ENCODE results near the gene APPL1.

APPL1 gene

DNA sequence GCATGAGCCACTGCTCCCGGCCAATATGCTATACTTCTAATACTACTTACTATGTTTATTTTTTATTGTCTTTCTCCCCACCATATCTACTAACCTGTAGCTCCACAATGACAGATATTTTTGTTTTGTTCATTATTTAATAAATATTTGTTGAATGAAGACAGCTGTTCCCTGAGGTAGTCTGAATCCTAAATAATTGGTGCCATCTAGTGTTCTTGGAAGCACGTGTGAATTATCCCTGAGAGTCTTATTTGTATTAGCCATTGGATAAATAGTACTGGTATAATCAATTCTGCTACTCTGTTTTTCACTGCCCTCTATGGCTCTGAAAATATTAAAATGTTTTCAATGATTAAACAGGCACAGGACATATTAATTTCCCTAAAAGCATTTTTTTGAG lies 5.6 kb upstream of the APPL1 start:
- no peaks in the 10 kb centered on the region for H3K27me3 ChIP-seq (ENCODE audit: control insufficient read depth in 1 of 2, insufficient read depth in 1 of 2, low read length in 2 of 2)
- H3K79me1 ChIP-seq (replicated peaks; ENCODE audit: low read length, poor library complexity, severe bottlenecking): no peaks in the 10 kb centered on the region
- no peak overlapping the region for H3K14ac ChIP-seq (ENCODE audit: low read length in 2 of 2)
- H3K4ac ChIP-seq (ENCODE audit: low read depth in 1 of 2, low read length in 2 of 2): no peak overlapping the region
- H3K9me3 ChIP-seq (ENCODE audit: control insufficient read depth, low read length): no peaks in the 10 kb centered on the region
- no peak overlapping the region for H3K23ac ChIP-seq (ENCODE audit: low read length in 2 of 2)
- no peak overlapping the region for H3K4me2 ChIP-seq (ENCODE audit: low read length, poor library complexity, severe bottlenecking)
- no peaks in the 10 kb centered on the region for H3K36me3 ChIP-seq (ENCODE audit: control insufficient read depth in 1 of 2, insufficient read depth in 2 of 2, low read depth in 1 of 2, low read length in 2 of 2)
- H2AK5ac ChIP-seq (ENCODE audit: low read length, severe bottlenecking): no peak overlapping the region
- H2BK15ac ChIP-seq (ENCODE audit: low read depth, poor library complexity, severe bottlenecking): no peak overlapping the region
- H3K9ac ChIP-seq (ENCODE audit: low read length): no peak overlapping the region
- no peak overlapping the region for H3K4me3 ChIP-seq (ENCODE audit: insufficient read depth in 1 of 2, low read depth in 1 of 2, low read length in 2 of 2)
- 67% methylated on average over 1 of the region's 2 CpGs for WGBS
- no peak overlapping the region for H2BK12ac ChIP-seq (ENCODE audit: low read length in 2 of 2)
- no peak overlapping the region for H2AFZ ChIP-seq (ENCODE audit: low read depth, low read length)
- no peak overlapping the region for H4K8ac ChIP-seq (ENCODE audit: low read length)
- H2BK120ac ChIP-seq (ENCODE audit: low read depth, low read length): no peak overlapping the region
- H3K4me1 ChIP-seq (ENCODE audit: control insufficient read depth, insufficient read depth, low read depth, low read length): no peaks in the 10 kb centered on the region
- no peak overlapping the region for H3K18ac ChIP-seq (ENCODE audit: low read depth in 1 of 2, low read length in 2 of 2)
- DNase-seq: peak; percentile 54
- no peak overlapping the region for H2BK5ac ChIP-seq (ENCODE audit: low read depth, low read length, poor library complexity, severe bottlenecking)
- no peak overlapping the region for H4K91ac ChIP-seq (ENCODE audit: low read length)
- no peak overlapping the region for H3K27ac ChIP-seq (ENCODE audit: low read length, poor library complexity, severe bottlenecking)

DNA sequence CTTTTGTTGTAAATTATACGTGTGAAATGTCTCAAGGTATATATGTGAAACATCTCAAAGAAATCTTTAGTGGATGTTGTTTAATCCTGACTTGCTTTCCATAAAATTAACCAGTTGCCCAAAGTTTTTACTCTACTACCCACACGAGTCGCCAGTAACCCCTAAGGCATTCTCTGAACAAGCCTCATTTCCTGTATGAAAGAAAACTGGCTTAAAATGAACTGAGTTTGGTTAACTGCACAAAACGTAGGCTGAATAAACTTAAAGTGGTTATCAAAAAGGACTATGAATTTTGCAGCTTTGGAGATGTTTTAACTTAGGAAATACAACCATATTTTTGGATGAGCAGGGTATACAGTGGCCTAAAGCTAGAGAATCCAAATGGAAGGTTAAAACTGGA lies 2.7 kb upstream of the APPL1 start:
- Histone ChIP-seq H2AFZ (ENCODE audit: low read depth, low read length) (no peak overlapping the region), H3K4me1 (ENCODE audit: control insufficient read depth, insufficient read depth, low read depth, low read length) (peaks cover 4% of the 10 kb centered on the region), H2BK120ac (ENCODE audit: low read depth, low read length) (no peak overlapping the region), H2BK15ac (ENCODE audit: low read depth, poor library complexity, severe bottlenecking) (no peak overlapping the region), H2BK12ac (ENCODE audit: low read length in 2 of 2) (no peak overlapping the region), H3K27me3 (ENCODE audit: control insufficient read depth in 1 of 2, insufficient read depth in 1 of 2, low read length in 2 of 2) (no peaks in the 10 kb centered on the region), H4K91ac (ENCODE audit: low read length) (no peak overlapping the region), H3K79me1 (replicated peaks; ENCODE audit: low read length, poor library complexity, severe bottlenecking) (no peaks in the 10 kb centered on the region), H3K36me3 (ENCODE audit: control insufficient read depth in 1 of 2, insufficient read depth in 2 of 2, low read depth in 1 of 2, low read length in 2 of 2) (no peaks in the 10 kb centered on the region), H3K9ac (ENCODE audit: low read length) (peak overlapping the region; percentile 57), H3K4me2 (ENCODE audit: low read length, poor library complexity, severe bottlenecking) (no peak overlapping the region), H3K27ac (ENCODE audit: low read length, poor library complexity, severe bottlenecking) (no peak overlapping the region), H3K4ac (ENCODE audit: low read depth in 1 of 2, low read length in 2 of 2) (no peak overlapping the region), H3K14ac (ENCODE audit: low read length in 2 of 2) (no peak overlapping the region), H2AK5ac (ENCODE audit: low read length, severe bottlenecking) (no peak overlapping the region), H3K9me3 (ENCODE audit: control insufficient read depth, low read length) (no peaks in the 10 kb centered on the region), H4K8ac (ENCODE audit: low read length) (no peak overlapping the region), H3K23ac (ENCODE audit: low read length in 2 of 2) (no peak overlapping the region), H3K4me3 (ENCODE audit: insufficient read depth in 1 of 2, low read depth in 1 of 2, low read length in 2 of 2) (no peak overlapping the region), H2BK5ac (ENCODE audit: low read depth, low read length, poor library complexity, severe bottlenecking) (no peak overlapping the region), H3K18ac (ENCODE audit: low read depth in 1 of 2, low read length in 2 of 2) (no peak overlapping the region)
- no peak for DNase-seq
- WGBS: 27% methylated on average over 1 of the region's 4 CpGs

DNA sequence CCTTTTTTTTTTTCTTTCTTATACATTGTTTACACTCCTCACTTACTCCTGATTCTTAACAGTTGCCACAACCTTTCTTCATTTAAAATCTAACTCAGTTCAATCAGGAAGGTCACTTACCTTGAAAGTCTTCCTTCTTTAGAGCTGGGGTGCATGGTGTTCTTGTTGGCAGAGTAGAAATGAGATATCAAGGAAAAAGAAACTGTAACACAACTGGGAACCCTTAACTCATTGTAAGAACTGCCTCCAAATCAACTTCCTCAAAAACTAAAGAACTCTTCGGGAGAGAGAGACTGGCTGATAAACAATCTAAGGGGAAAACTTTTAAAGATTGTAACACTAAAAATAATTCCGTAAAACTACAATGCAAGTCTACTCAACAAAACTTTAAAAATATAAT lies 1.4 kb upstream of the APPL1 start:
- Histone ChIP-seq H3K36me3 (ENCODE audit: control insufficient read depth in 1 of 2, insufficient read depth in 2 of 2, low read depth in 1 of 2, low read length in 2 of 2) (no peaks in the 10 kb centered on the region), H3K4ac (ENCODE audit: low read depth in 1 of 2, low read length in 2 of 2) (no peak overlapping the region), H3K18ac (ENCODE audit: low read depth in 1 of 2, low read length in 2 of 2) (no peak overlapping the region), H3K14ac (ENCODE audit: low read length in 2 of 2) (no peak overlapping the region), H2BK120ac (ENCODE audit: low read depth, low read length) (no peak overlapping the region), H4K91ac (ENCODE audit: low read length) (no peak overlapping the region), H3K23ac (ENCODE audit: low read length in 2 of 2) (no peak overlapping the region), H2BK5ac (ENCODE audit: low read depth, low read length, poor library complexity, severe bottlenecking) (no peak overlapping the region), H3K9ac (ENCODE audit: low read length) (peak overlapping the region; percentile 93), H2AFZ (ENCODE audit: low read depth, low read length) (no peak overlapping the region), H2BK15ac (ENCODE audit: low read depth, poor library complexity, severe bottlenecking) (no peak overlapping the region), H3K79me1 (replicated peaks; ENCODE audit: low read length, poor library complexity, severe bottlenecking) (peaks cover 4% of the 10 kb centered on the region), H3K9me3 (ENCODE audit: control insufficient read depth, low read length) (no peaks in the 10 kb centered on the region), H3K27me3 (ENCODE audit: control insufficient read depth in 1 of 2, insufficient read depth in 1 of 2, low read length in 2 of 2) (no peaks in the 10 kb centered on the region), H2BK12ac (ENCODE audit: low read length in 2 of 2) (no peak overlapping the region), H3K4me3 (ENCODE audit: insufficient read depth in 1 of 2, low read depth in 1 of 2, low read length in 2 of 2) (no peak overlapping the region), H3K4me1 (ENCODE audit: control insufficient read depth, insufficient read depth, low read depth, low read length) (peaks cover 4% of the 10 kb centered on the region), H2AK5ac (ENCODE audit: low read length, severe bottlenecking) (no peak overlapping the region), H3K27ac (ENCODE audit: low read length, poor library complexity, severe bottlenecking) (no peak overlapping the region), H4K8ac (ENCODE audit: low read length) (no peak overlapping the region), H3K4me2 (ENCODE audit: low read length, poor library complexity, severe bottlenecking) (no peak overlapping the region)
- DNase-seq: no peak
- WGBS: no CpG with 5 or more reads among the region's 2 CpGs

DNA sequence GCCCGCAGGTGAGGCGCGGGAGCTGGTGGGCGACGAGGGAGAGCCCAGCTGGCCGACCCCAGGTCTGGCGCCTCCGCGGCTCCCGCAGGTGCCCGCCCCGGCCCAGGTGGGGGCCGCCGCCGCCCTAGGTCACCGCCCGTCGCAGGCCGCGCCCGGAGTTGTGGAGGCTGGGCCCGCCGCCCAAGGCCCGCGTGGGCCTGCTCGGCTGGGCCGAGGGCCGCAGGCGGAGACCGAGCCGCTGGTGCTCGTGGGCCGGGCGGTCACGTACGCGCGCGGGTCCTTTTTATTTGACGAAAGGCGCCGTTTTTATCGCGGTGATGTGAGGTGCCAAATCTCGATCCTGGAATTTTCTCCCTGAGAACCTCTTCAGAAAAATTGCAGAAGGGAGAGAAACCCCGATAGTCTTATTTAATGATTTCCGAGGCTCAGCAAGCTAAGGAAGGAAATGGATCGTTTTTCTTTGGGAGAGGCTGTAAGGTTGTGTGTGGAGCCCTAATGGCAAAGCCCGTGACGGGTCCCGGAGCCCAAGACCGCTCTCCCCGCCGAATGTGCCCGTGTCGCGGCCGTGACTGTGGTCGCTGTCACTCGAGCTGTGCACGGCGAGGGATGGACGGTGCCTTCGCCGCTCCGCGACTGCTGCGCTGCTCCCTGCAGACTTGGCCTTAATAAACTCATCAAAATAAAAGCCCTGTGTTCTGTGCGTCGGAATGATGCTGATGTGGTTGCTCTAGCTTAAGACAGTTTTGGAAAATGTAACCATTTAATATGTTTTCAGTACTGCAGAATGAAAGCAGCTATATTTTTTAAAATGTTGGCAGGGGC lies 612 bp downstream of the APPL1 start:
- DNase-seq: peak; percentile 78
- peak overlapping the region; percentile 87 for H4K8ac ChIP-seq (ENCODE audit: low read length)
- H2BK15ac ChIP-seq (ENCODE audit: low read depth, poor library complexity, severe bottlenecking): peak overlapping the region; percentile 89
- no peak overlapping the region for H2AK5ac ChIP-seq (ENCODE audit: low read length, severe bottlenecking)
- peak overlapping the region; percentile 88 for H3K4me2 ChIP-seq (ENCODE audit: low read length, poor library complexity, severe bottlenecking)
- peak overlapping the region; percentile 75 for H4K91ac ChIP-seq (ENCODE audit: low read length)
- peak overlapping the region; percentile 94 for H2AFZ ChIP-seq (ENCODE audit: low read depth, low read length)
- peak overlapping the region; percentile 60 to 93 for H3K23ac ChIP-seq (ENCODE audit: low read length in 2 of 2)
- H2BK5ac ChIP-seq (ENCODE audit: low read depth, low read length, poor library complexity, severe bottlenecking): peak overlapping the region; percentile 35
- under 1% methylated on average over 60 of the region's 70 CpGs for WGBS
- peaks cover 4% of the 10 kb centered on the region for H3K4me1 ChIP-seq (ENCODE audit: control insufficient read depth, insufficient read depth, low read depth, low read length)
- peak overlapping the region in 1 of 2 experiments; percentile 29 for H2BK12ac ChIP-seq (ENCODE audit: low read length in 2 of 2)
- H3K27me3 ChIP-seq (ENCODE audit: control insufficient read depth in 1 of 2, insufficient read depth in 1 of 2, low read length in 2 of 2): no peaks in the 10 kb centered on the region
- H3K36me3 ChIP-seq (ENCODE audit: control insufficient read depth in 1 of 2, insufficient read depth in 2 of 2, low read depth in 1 of 2, low read length in 2 of 2): no peaks in the 10 kb centered on the region
- H2BK120ac ChIP-seq (ENCODE audit: low read depth, low read length): peak overlapping the region; percentile 79
- H3K4ac ChIP-seq (ENCODE audit: low read depth in 1 of 2, low read length in 2 of 2): peak overlapping the region; percentile 81 to 91
- peak overlapping the region; percentile 93 to 98 for H3K18ac ChIP-seq (ENCODE audit: low read depth in 1 of 2, low read length in 2 of 2)
- H3K9ac ChIP-seq (ENCODE audit: low read length): peak overlapping the region; percentile 93
- peak overlapping the region; percentile 53 for H3K27ac ChIP-seq (ENCODE audit: low read length, poor library complexity, severe bottlenecking)
- peak overlapping the region in 1 of 2 experiments; percentile 85 for H3K14ac ChIP-seq (ENCODE audit: low read length in 2 of 2)
- peak overlapping the region; percentile 98 to 99 for H3K4me3 ChIP-seq (ENCODE audit: insufficient read depth in 1 of 2, low read depth in 1 of 2, low read length in 2 of 2)
- H3K9me3 ChIP-seq (ENCODE audit: control insufficient read depth, low read length): no peaks in the 10 kb centered on the region
- peaks cover 8% of the 10 kb centered on the region for H3K79me1 ChIP-seq (replicated peaks; ENCODE audit: low read length, poor library complexity, severe bottlenecking)
